GM19438 (cell line): ENCODE data around the gene TEX261.
"Not testable (repeated sequence)": the region's sequence is repeated elsewhere in the genome, so short reads cannot be mapped to it uniquely, and the experiment has no call there.

Experiments
- ATAC-seq: cut with Tn5 transposase; IDR thresholded peaks from one replicate; pipeline ENCODE4 v1.9.1; 2021; ENCODE audit warnings: low read depth; ENCODE audit not compliant: unreplicated experiment

The TEX261 gene

GRCh38 chr2:71000780-71001591 lies 6.3 kb upstream of the TEX261 start:
- ATAC-seq = peak; percentile 90

GRCh38 chr2:70999931-71000330 lies 5.3 kb upstream of the TEX261 start:
- ATAC-seq = not testable (repeated sequence)

GRCh38 chr2:70999362-70999761 lies 4.7 kb upstream of the TEX261 start:
- no peak for ATAC-seq

- not testable (repeated sequence) for ATAC-seq
Measured at GRCh38 chr2:70998885-70999284, 4.2 kb upstream of the TEX261 start.

GRCh38 chr2:70995426-70995729 lies 705 bp upstream of the TEX261 start:
- peak; percentile 44 for ATAC-seq

- peak; percentile 24 for ATAC-seq
Measured at GRCh38 chr2:70994009-70994698, 519 bp downstream of the TEX261 start.

- no peak for ATAC-seq
Measured at GRCh38 chr2:70992945-70993853, 1.5 kb downstream of the TEX261 start.

GRCh38 chr2:70991742-70992141 lies 2.9 kb downstream of the TEX261 start:
- ATAC-seq = no peak

- no peak for ATAC-seq
Measured at GRCh38 chr2:70991142-70991541, 3.5 kb downstream of the TEX261 start.

GRCh38 chr2:70990216-70990615 lies 4.5 kb downstream of the TEX261 start:
- no peak for ATAC-seq

GRCh38 chr2:70988726-70989648 lies 5.7 kb downstream of the TEX261 start:
- ATAC-seq = no peak

GRCh38 chr2:70988151-70988550 lies 6.5 kb downstream of the TEX261 start:
- no peak for ATAC-seq

- ATAC-seq = no peak
Measured at GRCh38 chr2:70987386-70987785, 7.3 kb downstream of the TEX261 start.

- ATAC-seq = no peak
Measured at GRCh38 chr2:70986499-70987189, 8.0 kb downstream of the TEX261 start.

- ATAC-seq = no peak
Measured at GRCh38 chr2:70985956-70986355, 8.7 kb downstream of the TEX261 start.

- no peak for ATAC-seq
Measured at GRCh38 chr2:70985283-70985688, 9.4 kb downstream of the TEX261 start.

GRCh38 chr2:70984576-70985282 lies 9.9 kb downstream of the TEX261 start:
- peak; percentile 95 for ATAC-seq

GRCh38 chr2:70984228-70984575 lies 10.5 kb downstream of the TEX261 start:
- ATAC-seq = no peak
